Inflammatory macrophage treated with lipopolysaccharide for 1 hour (primary cell): ENCODE results near the gene TPRG1L.

ENCODE experiments used
- DNase-seq, 2 donors: peaks; one replicate each; pipeline ENCODE4 v3.0.0-alpha.2; 2020 to 2022

The TPRG1L gene

GRCh38 chr1:3649342-3650247 lies 24.8 kb downstream of the TPRG1L start, which contains the start of gene WRAP73:
TSS of gene WRAP73 (minus strand) at chr1:3650103. CDS start at chr1:3649999, 104 bp downstream.
- DNase-seq, result peak; percentile 94 to 95

GRCh38 chr1:3650248-3651025 lies 25.6 kb downstream of the TPRG1L start:
- DNase-seq, result no peak

- no peak for DNase-seq
Observed at GRCh38 chr1:3651026-3651929, 26.5 kb downstream of the TPRG1L start.

- DNase-seq, result no peak
Observed at GRCh38 chr1:3651930-3652547, 27.2 kb downstream of the TPRG1L start, which contains the start of gene TP73. TSS of gene TP73 (plus strand) at chr1:3652516. CDS start at chr1:3682366, 29,850 bp downstream.

GRCh38 chr1:3652548-3653285 lies 27.9 kb downstream of the TPRG1L start:
- DNase-seq, result no peak

- no peak for DNase-seq
Observed at GRCh38 chr1:3653286-3653618, 28.4 kb downstream of the TPRG1L start.

GRCh38 chr1:3654549-3655281 lies 29.9 kb downstream of the TPRG1L start:
- no peak for DNase-seq

GRCh38 chr1:3656450-3657095 lies 31.8 kb downstream of the TPRG1L start:
- no peak for DNase-seq

GRCh38 chr1:3657096-3657475 lies 32.3 kb downstream of the TPRG1L start:
- no peak for DNase-seq

GRCh38 chr1:3657578-3658230 lies 32.9 kb downstream of the TPRG1L start:
- no peak for DNase-seq

- no peak for DNase-seq
Observed at GRCh38 chr1:3658231-3658615, 33.4 kb downstream of the TPRG1L start.

- no peak for DNase-seq
Observed at GRCh38 chr1:3659093-3659492, 34.3 kb downstream of the TPRG1L start.

- DNase-seq, result peak; percentile 41 to 59
Observed at GRCh38 chr1:3660704-3661103, 35.9 kb downstream of the TPRG1L start.

GRCh38 chr1:3661631-3662030 lies 36.8 kb downstream of the TPRG1L start:
- no peak for DNase-seq

GRCh38 chr1:3662080-3662671 lies 37.4 kb downstream of the TPRG1L start:
- no peak for DNase-seq

- no peak for DNase-seq
Observed at GRCh38 chr1:3663999-3664699, 39.3 kb downstream of the TPRG1L start.

GRCh38 chr1:3664700-3665375 lies 40.0 kb downstream of the TPRG1L start:
- DNase-seq, result no peak

- DNase-seq, result no peak
Observed at GRCh38 chr1:3668148-3668547, 43.3 kb downstream of the TPRG1L start.
